HL-60 (cell line): ENCODE results near the gene ASRGL1.

Experiments used
- DNase-seq, 2 experiments: peaks; one replicate each; pipeline ENCODE4 v3.0.0-alpha.2; 2010 to 2020; ENCODE audit warnings: low read depth in 1 of 2, low spot score in 1 of 2
- H3K27ac ChIP-seq: fragments of 250-450 bp; sonication (Bioruptor Pico); replicated peaks from 2 replicates; pipeline ENCODE4 v1.5.1; 2020; ENCODE audit warnings: mild to moderate bottlenecking, moderate library complexity
- H3K27me3 ChIP-seq: fragments of 250-450 bp; sonication (Bioruptor Pico); 2 replicates; pipeline ENCODE4 v1.5.1; 2021; ENCODE audit warnings: mild to moderate bottlenecking, moderate library complexity; ENCODE audit not compliant: insufficient read depth, poor library complexity, severe bottlenecking
- H3K4me3 ChIP-seq: replicated peaks from 2 replicates; pipeline ENCODE4 v1.5.1; 2011; ENCODE audit warnings: mild to moderate bottlenecking, control low read depth, low read length; ENCODE audit not compliant: insufficient read depth
- GABPA ChIP-seq: IDR thresholded peaks from 2 replicates; pipeline ENCODE4 v1.6.1; 2012; ENCODE audit warnings: low read depth
- POLR2AphosphoS5 ChIP-seq: IDR thresholded peaks from 2 replicates; pipeline ENCODE4 v1.6.1; 2012; ENCODE audit warnings: low read depth
- REST ChIP-seq: IDR thresholded peaks from 2 replicates; pipeline ENCODE4 v1.6.1; 2012; ENCODE audit warnings: low read depth; ENCODE audit not compliant: insufficient replicate concordance
- SPI1 ChIP-seq: IDR thresholded peaks from 2 replicates; pipeline ENCODE4 v1.6.1; 2012; ENCODE audit warnings: low read depth, mild to moderate bottlenecking, borderline replicate concordance
- TF ChIP-seq, protein P1 (sequence below): IDR thresholded peaks from one replicate; pipeline ENCODE4 v1.5.1; 2011; ENCODE audit warnings: low read length, control low read depth, inconsistent platforms; ENCODE audit not compliant: insufficient read depth

The ASRGL1 gene

DNA sequence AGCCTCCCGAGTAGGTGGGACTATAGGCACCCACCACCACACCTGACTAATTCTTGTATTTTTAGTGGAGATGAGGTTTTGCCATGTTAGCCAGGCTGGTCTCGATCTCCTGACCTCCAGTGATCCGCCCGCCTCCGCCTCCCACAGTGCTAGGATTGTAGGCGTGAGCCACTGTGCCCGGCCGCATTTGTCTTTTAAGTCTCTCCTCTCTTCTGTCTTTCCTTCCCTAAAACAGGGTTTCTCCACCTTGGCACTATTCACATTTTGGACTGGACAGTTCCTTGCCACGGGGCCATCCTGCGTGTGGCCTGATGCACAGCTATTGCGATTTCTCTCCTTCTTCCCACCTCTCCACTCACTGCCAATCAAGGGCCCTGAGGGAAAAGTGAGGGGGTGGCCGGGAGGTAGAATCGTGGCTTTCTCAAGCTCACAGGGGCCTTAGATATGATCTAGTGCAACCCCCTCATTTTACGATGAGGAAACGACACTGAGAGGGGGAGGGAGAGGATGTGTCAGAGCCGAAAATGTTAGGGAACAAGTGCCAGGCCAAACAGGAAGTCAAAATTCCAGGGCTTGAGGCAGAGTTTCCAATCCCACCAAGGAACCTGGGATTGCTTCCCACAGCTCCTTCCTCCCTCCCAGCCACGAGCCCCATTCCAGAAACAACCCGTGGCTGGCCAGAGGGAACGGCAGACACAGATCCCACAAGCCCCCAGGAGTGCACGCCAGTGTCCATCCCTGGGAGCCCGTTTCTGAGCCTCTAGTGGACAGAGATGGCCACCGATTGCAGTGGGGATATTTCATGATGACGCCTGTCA lies 102.7 kb downstream of the ASRGL1 start:
- H3K27ac ChIP-seq, result no peak overlapping the region
- H3K27me3 ChIP-seq, result no peaks in the 10 kb centered on the region
- DNase-seq, result no peak
- H3K4me3 ChIP-seq, result no peak overlapping the region
- no peak for TF ChIP-seq POLR2AphosphoS5
- TF ChIP-seq, protein P1, sequence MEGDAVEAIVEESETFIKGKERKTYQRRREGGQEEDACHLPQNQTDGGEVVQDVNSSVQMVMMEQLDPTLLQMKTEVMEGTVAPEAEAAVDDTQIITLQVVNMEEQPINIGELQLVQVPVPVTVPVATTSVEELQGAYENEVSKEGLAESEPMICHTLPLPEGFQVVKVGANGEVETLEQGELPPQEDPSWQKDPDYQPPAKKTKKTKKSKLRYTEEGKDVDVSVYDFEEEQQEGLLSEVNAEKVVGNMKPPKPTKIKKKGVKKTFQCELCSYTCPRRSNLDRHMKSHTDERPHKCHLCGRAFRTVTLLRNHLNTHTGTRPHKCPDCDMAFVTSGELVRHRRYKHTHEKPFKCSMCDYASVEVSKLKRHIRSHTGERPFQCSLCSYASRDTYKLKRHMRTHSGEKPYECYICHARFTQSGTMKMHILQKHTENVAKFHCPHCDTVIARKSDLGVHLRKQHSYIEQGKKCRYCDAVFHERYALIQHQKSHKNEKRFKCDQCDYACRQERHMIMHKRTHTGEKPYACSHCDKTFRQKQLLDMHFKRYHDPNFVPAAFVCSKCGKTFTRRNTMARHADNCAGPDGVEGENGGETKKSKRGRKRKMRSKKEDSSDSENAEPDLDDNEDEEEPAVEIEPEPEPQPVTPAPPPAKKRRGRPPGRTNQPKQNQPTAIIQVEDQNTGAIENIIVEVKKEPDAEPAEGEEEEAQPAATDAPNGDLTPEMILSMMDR, result no peak
- no peak for TF ChIP-seq SPI1
- no peak for TF ChIP-seq GABPA
- no peak for TF ChIP-seq REST
